ENCODE results near the gene FAM131B.

The FAM131B gene

GRCh38 chr7:143351060-143351459 lies 11.5 kb downstream of the FAM131B start:
- no peak overlapping the region for H3K27ac ChIP-seq
- TF ChIP-seq, protein P1, sequence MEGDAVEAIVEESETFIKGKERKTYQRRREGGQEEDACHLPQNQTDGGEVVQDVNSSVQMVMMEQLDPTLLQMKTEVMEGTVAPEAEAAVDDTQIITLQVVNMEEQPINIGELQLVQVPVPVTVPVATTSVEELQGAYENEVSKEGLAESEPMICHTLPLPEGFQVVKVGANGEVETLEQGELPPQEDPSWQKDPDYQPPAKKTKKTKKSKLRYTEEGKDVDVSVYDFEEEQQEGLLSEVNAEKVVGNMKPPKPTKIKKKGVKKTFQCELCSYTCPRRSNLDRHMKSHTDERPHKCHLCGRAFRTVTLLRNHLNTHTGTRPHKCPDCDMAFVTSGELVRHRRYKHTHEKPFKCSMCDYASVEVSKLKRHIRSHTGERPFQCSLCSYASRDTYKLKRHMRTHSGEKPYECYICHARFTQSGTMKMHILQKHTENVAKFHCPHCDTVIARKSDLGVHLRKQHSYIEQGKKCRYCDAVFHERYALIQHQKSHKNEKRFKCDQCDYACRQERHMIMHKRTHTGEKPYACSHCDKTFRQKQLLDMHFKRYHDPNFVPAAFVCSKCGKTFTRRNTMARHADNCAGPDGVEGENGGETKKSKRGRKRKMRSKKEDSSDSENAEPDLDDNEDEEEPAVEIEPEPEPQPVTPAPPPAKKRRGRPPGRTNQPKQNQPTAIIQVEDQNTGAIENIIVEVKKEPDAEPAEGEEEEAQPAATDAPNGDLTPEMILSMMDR (IDR thresholded peaks at IDR 0.05): no peak
- no peak for TF ChIP-seq ZFX (IDR thresholded peaks at IDR 0.05; ENCODE audit: borderline replicate concordance)

- TF ChIP-seq, protein P1 (IDR thresholded peaks at IDR 0.05): no peak
- no peak for TF ChIP-seq ZFX (IDR thresholded peaks at IDR 0.05; ENCODE audit: borderline replicate concordance)
- no peak overlapping the region for H3K27ac ChIP-seq
Observed at GRCh38 chr7:143347950-143348349, 14.6 kb downstream of the FAM131B start.

GRCh38 chr7:143346018-143346417 lies 16.5 kb downstream of the FAM131B start:
- no peak for TF ChIP-seq ZFX (IDR thresholded peaks at IDR 0.05; ENCODE audit: borderline replicate concordance)
- TF ChIP-seq, protein P1 (IDR thresholded peaks at IDR 0.05): no peak
- H3K27ac ChIP-seq: no peak overlapping the region

DNA sequence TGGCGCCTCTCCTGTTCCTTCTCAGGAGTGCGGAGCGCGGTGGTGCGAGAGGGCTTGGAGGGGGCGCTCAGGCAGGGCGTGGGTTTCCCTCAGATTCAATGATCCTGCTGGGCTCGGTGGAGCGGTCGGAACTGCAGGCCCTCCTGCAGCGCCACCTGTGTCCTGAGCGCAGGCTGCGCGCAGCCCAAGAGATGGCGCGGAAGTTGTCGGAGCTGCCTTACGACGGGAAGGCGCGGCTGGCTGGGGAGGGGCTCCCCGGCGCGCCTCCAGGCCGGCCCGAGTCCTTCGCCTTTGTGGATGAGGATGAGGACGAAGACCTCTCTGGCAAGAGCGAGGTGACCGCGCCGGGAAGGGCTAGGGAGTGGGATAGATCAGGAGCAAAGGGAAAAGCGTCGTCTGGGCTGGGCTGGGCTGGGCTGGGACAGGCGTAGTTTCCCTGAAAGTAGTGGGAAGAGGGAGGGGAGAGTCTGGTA lies 17.0 kb downstream of the FAM131B start:
- TF ChIP-seq ZFX (IDR thresholded peaks at IDR 0.05; ENCODE audit: borderline replicate concordance): no peak
- TF ChIP-seq, protein P1 (IDR thresholded peaks at IDR 0.05): no peak
- no peak overlapping the region for H3K27ac ChIP-seq

GRCh38 chr7:143343596-143343995 lies 18.9 kb downstream of the FAM131B start:
- no peak overlapping the region for H3K27ac ChIP-seq
- no peak for TF ChIP-seq ZFX (IDR thresholded peaks at IDR 0.05; ENCODE audit: borderline replicate concordance)
- TF ChIP-seq, protein P1 (IDR thresholded peaks at IDR 0.05): no peak

DNA sequence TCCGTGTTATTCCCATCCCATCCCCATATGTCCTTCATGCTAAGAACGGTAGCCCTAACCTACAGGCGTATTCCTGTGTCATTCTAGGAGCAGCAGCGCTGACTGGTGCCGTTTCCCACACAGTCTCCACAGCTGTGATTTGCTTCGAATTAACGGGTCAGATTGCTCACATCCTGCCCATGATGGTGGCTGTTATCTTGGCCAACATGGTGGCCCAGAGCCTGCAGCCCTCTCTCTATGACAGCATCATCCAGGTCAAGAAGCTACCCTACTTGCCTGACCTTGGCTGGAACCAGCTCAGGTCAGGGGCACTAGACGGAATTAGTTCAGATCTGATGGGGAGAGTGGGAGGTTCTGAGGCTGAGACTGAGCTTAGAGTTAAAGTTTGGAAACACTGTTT lies 20.7 kb downstream of the FAM131B start:
- TF ChIP-seq ZFX (IDR thresholded peaks at IDR 0.05; ENCODE audit: borderline replicate concordance): no peak
- TF ChIP-seq, protein P1 (IDR thresholded peaks at IDR 0.05): no peak
- H3K27ac ChIP-seq: no peak overlapping the region

DNA sequence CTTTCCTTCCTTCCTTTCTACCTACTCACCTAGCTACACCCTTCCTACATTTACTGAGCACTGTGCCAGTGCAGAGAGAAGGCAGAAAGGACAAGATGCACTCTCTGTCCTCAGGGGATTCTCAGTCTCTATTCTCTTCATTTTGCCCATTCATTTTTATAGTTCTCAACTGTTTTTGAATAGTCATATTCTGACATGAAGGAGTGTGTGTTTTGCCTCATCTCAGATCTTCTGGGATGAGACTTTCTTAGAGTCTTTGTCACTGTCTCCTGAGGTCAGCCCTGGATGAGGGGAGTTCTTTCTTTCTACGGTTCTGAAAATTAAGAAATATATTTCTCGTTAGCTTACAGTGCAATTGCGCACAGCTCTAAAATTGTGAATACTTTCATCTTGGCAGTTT lies 25.3 kb downstream of the FAM131B start:
- TF ChIP-seq, protein P1 (IDR thresholded peaks at IDR 0.05): no peak
- TF ChIP-seq ZFX (IDR thresholded peaks at IDR 0.05; ENCODE audit: borderline replicate concordance): no peak
- H3K27ac ChIP-seq: no peak overlapping the region
